22Rv1 (cell line): Measurements from ENCODE around the gene AP3S1.

ENCODE experiments used
- CTCF ChIP-seq: fragments of 450-650 bp; IDR thresholded peaks from 2 replicates; pipeline ENCODE4 v1.5.1; 2017; ENCODE audit warnings: mild to moderate bottlenecking
- ZFX ChIP-seq: fragments of 450-650 bp; IDR thresholded peaks from 2 replicates; pipeline ENCODE4 v1.6.1; 2017; ENCODE audit warnings: antibody characterized with exemption, borderline replicate concordance

- TF ChIP-seq ZFX (no peak), CTCF (no peak)
Measured at GRCh38 chr5:115800108-115800507, 41.6 kb upstream of the AP3S1 start.
